Activated CD8-positive, alpha-beta memory T cell treated with anti-CD3 and anti-CD28 coated beads, Interleukin-2, amount 50 U/mL, for 4 hours (primary cell): ENCODE data around the gene SLMAP.

Experiments used
- DNase-seq: peaks from one replicate; pipeline ENCODE4 v3.0.0-alpha.2; 2020

The SLMAP gene

DNA sequence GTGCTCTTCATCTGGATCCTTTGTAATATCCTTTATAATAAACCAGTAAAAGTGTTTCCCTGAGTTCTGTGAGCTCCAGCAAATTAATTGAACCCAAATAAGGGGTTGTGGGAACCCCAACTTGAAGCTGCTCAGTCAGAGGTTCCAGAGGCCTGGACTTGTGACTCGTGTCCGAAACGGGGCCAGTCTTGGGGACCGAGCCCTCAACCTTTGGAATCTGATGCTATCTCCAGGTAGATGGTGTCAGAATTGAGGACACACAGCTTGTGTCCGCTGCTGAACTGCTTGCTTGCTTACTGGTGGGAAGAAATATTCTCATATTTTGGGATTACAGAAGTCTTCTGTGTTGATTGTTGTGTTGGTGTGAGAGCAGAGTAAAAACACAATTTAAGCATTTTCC, 212.4 kb downstream of the SLMAP start:
- DNase-seq: no peak

DNA sequence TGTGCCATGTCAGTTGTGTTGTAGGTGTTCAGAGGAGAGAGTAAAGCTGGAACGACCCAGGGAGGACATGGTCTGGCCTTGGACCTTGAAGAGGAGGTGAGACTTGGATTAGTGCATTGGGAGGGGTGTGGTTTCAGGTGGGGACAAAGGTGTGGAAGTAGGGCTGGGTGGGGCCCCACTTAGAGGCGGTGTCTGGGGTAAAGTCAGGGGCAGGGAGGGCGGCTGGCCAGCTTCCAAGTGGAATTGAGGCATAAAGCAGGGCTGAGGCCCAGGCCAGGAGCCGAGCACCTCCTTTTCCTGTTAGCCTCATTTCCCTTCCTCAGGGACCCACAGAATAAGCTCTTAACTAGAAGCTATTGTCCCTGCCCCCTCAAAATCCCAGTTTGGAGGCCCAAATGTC, 215.9 kb downstream of the SLMAP start:
- no peak for DNase-seq

DNA sequence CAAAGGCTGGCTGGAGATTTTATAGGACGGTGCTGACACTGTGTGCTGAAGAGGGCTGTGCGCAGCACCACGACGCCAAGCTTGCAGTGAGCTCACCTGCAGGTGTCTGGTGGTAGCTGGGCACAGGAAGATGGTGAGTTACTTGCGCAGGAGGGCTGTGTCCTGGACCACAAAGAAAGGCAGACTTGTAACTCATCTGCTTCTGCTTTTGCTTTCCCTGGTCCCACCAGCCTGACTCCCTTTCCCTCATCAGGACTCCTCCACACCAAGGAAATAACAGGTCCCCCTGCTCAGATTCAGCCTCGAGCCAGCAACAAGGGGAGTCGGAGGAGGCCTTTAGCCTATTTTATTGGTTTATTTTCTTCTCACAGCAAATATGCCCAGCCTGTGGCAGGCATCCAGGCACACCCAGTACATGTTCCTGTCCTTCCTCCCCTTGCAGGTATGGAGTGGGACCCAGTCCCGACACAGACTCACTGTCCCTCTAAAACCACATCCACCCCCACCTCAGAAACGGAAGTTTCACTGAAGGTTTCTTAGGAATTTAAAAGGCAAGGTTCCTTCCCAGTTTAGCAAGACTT, 216.5 kb downstream of the SLMAP start:
- DNase-seq: no peak

DNA sequence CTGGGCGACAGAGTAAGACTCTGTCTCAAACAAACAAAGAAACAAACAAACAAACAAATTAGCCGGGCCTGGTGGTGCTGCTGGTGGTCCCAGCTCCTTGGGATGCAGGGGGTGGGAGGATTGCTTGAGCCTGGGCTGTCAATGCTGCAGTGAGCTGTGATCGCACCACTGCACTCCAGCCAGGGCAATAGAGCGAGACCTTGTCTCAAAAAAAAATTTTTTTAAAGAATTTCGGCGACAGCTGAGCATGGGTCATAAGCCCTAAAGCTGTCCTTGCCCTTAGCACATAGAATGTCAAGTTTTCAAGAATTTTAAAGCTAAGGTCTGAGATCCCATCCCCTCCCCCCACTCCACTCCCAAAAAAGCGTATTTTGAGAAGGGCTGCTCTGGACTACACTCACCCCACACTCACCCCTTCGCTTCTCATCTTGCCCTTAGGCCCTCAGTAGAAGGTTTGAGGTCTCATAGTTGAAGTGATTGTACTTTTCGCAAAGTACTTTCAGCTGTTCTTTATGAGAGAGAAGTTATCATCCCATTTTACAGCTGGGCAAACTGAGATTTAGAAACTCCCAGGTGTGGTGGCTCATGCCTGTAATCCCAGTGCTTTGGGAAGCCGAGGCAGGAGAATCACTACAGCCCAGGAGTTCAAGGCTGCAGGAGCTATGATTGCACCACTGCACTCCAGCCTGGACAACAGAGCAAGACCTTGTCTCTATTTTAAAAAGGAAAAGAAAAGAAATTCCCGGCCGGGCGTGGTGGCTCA, 217.8 kb downstream of the SLMAP start:
- DNase-seq: no peak

DNA sequence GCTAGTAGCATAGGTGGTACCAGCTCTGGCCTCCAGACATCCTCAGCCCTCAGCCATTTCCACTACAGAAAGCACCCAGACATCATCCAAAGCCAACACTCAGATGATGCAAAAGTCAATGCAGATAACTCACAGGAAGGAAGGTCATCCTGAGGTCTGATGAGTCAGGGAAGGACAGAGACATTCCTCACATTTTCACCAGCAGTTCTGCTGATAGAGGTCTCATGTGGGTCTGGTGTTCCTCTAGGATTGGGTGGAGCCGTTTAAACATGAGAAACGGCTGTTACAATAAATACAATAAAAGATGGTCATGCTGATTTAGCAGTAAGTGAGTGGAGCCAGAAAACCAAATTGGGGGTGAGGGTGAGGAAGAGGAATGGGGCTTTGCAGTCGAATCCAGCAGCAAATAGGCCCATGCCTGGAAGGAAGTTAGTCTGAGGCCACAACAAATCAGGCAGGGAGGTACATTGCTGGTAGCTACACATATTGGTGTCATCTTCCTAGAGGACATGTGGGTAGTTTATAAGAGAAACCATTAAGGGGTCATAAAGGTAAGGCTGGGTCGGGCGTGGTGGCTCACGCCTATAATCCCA, 218.8 kb downstream of the SLMAP start:
- no peak for DNase-seq

DNA sequence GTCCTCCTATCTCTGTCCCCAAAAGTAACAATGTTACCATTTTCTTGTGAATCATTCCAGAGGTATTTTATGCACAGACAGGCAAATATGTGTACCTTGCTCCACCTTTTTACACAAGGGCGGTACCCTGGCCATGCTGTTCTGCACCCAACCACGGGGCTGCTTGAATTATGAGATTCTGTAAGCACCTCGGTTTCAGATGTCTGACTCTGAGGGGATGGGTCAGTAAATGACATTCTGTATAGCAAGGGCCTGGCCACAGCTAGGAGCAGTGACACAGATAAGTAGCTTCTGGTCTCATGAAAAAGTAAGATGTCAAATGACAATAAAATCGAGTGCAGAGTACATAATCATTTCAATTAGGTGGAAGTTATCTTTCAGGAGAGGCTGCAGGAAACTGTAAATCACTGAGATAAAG, 221.7 kb downstream of the SLMAP start:
- no peak for DNase-seq

DNA sequence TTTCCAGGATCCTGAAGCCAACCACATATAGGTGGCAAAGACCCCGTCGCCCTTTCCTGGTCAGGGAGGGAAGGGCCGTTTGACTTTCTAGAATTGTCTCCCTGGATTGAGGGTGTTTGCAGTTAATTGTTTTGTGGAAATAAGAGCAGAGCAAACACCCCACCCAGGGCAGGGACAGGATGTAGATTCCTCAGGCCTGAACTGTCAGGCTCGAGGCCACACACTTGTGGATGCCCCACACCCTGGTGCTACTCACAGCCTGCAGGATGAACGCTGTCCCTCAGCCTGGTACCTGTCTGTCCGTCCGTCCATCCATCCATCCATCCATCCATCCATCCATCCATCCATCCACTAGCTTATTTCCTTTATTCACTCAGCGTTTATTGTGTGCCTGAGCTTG, 222.2 kb downstream of the SLMAP start:
- DNase-seq: no peak
